IPS-20b (cell line): ENCODE measurements around the gene PANX1.

Experiments
- H3K27ac ChIP-seq: one replicate; pipeline ENCODE4 v1.5.1; 2013; ENCODE audit warnings: low read length
- H3K27me3 ChIP-seq: 2 replicates; pipeline ENCODE4 v1.6.1; 2013; ENCODE audit warnings: mild to moderate bottlenecking, low read length, inconsistent platforms; ENCODE audit not compliant: insufficient read depth
- H3K36me3 ChIP-seq: 2 replicates; pipeline ENCODE4 v1.6.1; 2013; ENCODE audit warnings: low read depth, mild to moderate bottlenecking, inconsistent platforms, low read length, moderate library complexity; ENCODE audit not compliant: insufficient read depth
- H3K4me1 ChIP-seq: 2 replicates; pipeline ENCODE4 v1.6.1; 2013; ENCODE audit warnings: mild to moderate bottlenecking, control low read depth, inconsistent platforms, low read length, moderate library complexity; ENCODE audit not compliant: insufficient read depth
- H3K4me3 ChIP-seq: 2 replicates; pipeline ENCODE4 v1.5.1; 2013; ENCODE audit warnings: mild to moderate bottlenecking, low read length, inconsistent platforms
- H3K9ac ChIP-seq: 2 replicates; pipeline ENCODE4 v1.6.1; 2013; ENCODE audit warnings: low read depth, mild to moderate bottlenecking, inconsistent platforms, low read length, moderate library complexity
- H3K9me3 ChIP-seq: 2 replicates; pipeline ENCODE4 v1.6.1; 2013; ENCODE audit warnings: mild to moderate bottlenecking, low read depth, low read length, inconsistent platforms; ENCODE audit not compliant: insufficient read depth

PANX1 gene

DNA sequence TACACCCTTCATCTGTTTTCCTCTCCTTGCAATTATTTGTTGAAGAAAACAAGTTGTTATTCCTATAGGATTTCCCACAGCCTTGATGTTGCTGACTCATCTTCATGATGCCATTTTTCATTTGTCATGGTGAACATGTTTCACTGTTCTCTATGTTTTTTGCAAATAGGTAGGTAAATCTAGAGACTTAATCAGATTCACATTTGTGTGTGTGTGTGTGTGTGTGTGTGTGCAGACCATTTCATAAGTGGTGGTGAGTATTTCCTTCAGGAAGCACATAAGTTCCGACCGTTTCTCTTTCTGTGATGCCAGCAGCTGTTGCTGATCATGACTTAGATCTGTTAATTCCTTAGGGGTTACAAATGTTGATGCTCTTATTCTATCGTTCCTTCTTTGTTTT lies 95.4 kb downstream of the PANX1 start:
- no peak overlapping the region for H3K27ac ChIP-seq
- no peak overlapping the region for H3K9ac ChIP-seq
- H3K27me3 ChIP-seq = no peaks in the 10 kb centered on the region
- H3K4me1 ChIP-seq = no peaks in the 10 kb centered on the region
- H3K9me3 ChIP-seq = peaks cover 6% of the 10 kb centered on the region
- H3K36me3 ChIP-seq = no peaks in the 10 kb centered on the region
- no peak overlapping the region for H3K4me3 ChIP-seq
